Measurements from ENCODE around the gene KANSL2.
"Not testable (repeated sequence)": the region's sequence is repeated elsewhere in the genome, so short reads cannot be mapped to it uniquely, and the experiment has no call there.

The KANSL2 gene, protein sequence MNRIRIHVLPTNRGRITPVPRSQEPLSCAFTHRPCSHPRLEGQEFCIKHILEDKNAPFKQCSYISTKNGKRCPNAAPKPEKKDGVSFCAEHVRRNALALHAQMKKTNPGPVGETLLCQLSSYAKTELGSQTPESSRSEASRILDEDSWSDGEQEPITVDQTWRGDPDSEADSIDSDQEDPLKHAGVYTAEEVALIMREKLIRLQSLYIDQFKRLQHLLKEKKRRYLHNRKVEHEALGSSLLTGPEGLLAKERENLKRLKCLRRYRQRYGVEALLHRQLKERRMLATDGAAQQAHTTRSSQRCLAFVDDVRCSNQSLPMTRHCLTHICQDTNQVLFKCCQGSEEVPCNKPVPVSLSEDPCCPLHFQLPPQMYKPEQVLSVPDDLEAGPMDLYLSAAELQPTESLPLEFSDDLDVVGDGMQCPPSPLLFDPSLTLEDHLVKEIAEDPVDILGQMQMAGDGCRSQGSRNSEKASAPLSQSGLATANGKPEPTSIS

DNA sequence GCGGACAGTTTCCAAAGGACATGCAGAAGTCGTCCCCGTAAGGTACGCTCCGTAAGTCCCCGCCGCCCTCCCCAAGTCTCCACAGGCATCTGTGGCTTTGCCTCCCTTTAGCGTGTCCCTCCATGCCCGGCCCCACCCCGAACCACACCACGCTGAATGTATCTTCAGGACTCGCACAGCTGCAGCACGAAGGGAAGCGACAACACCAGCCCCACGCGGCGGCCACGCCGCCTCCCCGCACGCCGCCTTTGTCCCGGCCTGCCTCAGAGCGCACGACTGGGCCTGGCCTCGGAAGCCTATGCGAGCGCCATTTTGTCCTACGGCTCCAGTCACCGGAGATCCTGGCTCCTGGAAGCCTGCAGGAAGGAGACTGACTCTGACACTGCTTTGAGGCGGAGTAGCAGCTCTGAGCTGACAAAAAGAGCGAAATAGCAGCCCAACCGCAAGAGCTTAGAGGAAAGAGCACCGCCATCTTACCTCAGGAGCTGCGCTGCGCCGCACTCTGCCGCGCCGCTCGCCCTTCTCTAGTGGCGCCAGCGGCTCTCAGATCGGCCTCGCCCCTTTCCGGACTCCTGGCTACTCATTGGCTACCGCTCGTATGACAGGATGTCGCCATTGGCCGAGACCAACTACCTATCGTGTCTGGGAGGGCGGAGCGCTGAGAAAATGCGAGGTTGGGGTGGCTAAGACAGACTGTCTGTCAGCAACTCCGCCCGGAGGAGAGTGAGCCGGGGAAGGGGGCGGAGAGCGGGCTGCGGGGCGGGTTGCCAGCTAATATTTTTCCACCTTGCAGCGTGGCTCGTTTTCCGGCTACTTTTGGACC is at the start of gene KANSL2:
KANSL2 (minus strand) TSS at position 529 of the 823 bp plus-strand sequence. CDS start 606 bp downstream, outside the sequence.
- peak; percentile 99 for DNase-seq (ENCODE audit: low spot score)

DNA sequence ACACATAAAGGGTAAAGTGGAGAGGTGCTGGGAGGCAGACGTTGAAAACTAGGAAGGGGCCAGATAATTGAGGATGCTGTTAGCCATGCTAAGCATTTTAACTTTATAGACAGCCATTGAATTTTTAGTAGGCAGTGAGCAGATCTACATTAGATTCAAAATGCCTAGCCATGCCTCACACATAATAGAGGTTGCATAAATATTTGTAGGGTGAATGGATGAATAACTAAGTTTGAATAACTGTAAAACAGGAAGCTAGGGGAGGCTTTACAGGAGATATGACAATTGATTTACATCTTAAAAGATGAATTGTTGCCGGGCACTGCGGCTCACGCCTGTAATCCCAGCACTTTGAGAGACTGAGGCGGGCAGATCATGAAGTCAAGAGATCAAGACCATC is 46.8 kb upstream of the KANSL2 start:
- no peak for DNase-seq (ENCODE audit: low spot score)

DNA sequence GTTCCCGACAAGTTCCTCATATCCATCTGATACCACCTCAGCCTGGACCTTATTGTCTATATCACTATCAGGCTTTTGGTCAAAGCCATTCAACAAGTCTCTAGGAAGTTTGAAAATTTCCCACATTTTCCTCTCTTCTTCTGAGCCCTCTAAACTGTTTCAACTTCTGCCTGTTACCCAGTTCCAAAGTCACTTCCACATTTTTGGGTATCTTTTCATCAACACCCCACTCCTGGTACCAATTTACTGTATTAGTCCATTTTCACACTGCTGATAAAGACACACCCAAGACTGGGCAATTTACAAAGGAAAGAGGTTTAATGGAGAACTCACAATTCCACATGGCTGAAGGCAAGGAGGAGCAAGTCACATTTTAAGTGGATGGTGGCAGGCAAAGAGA is 38.7 kb upstream of the KANSL2 start:
- DNase-seq (ENCODE audit: low spot score), result not testable (repeated sequence)

DNA sequence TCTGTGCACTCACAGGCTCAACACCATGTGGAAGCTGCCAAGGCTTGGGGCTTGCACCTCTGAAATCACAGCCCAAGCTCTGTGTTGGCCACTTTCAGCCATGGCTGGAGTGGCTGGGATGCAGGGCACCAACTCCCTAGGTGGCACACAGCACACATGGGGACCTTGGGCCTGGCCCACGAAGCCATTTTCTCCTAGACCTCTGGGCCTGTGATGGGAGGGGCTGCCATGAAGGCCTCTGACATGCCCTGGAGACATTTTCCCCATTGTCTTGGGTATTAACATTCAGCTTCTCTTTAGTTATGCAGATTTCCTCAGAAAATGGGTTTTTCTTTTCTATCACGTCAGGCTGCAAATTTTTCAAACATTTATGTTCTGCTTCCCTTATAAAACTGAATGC is 38.1 kb upstream of the KANSL2 start:
- DNase-seq (ENCODE audit: low spot score), result not testable (repeated sequence)

DNA sequence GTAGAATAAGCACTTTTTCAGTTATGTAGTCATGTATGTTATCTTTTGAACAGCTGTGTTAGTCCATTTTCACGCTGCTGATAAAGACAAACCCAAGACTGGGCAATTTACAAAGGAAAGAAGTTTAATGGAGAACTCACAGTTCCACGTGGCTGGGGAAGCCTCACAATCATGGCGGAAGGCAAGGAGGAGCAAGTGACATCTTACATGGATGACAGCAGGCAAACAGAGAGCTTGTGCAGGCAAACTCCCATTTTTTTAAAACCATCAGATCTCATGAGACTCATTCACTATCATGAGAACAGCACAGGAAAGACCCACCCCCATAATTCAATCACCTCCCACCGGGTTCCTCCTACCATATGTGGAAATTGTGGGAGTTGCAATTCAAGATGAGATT is 37.0 kb upstream of the KANSL2 start:
- DNase-seq (ENCODE audit: low spot score), result not testable (repeated sequence)

DNA sequence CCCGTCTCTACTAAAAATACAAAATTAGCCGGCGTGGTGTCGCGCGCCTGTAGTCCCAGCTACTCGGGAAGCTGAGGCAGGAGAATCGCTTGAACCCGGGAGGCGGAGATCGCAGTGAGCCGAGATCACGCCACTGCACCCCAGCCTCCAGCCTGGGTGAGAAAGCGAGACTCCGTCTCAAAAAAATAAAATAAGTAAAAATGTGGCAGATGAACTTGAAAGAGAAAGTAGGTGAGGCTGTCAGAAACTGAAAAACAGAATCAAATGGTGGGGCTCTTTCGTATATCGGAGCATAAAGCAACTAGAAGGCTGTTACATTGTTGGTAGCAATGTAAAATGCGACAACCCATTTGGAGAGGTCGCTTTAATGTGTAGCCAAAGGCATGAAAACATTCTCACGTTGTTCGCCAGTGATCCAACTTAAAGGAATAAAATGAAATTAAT is 35.2 kb upstream of the KANSL2 start:
- peak; percentile 43 for DNase-seq (ENCODE audit: low spot score)

DNA sequence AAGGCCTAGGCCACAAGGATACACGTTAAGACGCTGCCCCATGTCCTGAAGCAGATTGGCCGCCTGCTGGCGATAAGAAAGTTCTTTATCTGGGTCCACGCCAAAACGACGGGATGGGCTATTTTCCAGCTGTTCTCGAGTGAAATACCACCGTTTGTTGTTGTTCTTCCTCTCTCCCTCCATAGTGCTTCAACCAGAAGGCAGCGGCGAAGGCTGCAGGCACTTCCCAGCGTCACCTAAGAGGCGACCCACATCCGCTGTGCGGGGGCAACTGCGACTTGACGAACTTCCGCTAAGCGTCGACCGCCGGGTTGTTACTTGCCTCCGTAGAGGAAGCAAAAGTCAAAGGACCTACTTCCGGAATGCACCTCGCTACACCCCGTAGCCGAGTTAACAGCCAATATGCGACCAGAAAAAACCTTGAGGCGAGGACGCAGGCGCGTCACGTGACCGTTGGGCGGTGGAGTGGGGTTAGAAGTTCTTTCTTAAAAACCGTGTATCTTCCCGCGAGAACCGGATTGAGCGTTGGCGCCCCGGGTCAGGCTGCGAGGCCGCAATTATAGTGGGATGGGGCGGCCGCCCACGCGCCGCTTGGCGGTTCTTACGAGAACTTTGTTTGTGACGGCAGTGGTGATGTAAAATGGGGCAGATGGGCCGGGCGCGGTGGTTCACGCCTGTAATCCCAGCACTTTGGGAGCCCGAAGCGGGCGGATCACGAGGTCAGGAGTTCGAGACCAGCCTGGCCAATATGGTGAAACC is 34.6 kb upstream of the KANSL2 start, which contains the start of gene CCNT1:
CCNT1 (minus strand) TSS at position 215 of the 759 bp plus-strand sequence; CDS start at position 183, 32 bp downstream.
- peak; percentile 100 for DNase-seq (ENCODE audit: low spot score)

DNA sequence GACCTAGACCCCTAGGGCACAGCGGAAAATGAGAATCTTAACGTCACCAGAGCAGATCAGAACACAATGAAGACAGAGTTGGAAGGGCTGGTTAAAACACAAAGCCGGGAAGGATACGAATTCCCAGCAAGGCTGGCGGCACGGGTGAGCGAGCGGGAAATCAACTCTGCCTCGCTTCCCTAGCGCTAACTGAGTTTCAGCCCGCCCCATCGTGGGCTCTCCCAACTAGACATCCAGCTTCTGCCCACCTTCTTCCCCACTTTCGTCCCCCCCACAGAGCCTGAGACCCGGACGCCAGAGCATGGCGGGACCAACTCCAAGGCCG is 34.1 kb upstream of the KANSL2 start:
- DNase-seq (ENCODE audit: low spot score), result no peak

DNA sequence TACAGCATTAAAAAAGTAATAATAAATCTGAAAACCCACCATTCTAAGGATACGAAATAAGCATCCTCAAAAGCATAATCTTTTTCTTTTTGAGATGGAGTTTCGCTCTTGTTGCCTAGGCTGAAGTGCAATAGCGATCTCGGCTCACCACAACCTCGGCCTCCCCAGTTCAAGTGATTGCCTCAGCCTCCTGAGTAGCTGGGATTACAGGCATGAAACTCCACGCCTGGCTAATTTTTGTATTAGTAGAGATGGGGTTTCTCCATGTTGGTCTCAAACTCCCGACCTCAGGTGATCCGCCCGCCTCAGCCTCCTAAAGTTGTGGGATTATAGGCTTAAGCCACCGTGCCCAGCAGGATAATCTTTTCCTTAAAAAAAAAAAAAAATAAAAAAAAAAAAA is 30.2 kb upstream of the KANSL2 start:
- DNase-seq (ENCODE audit: low spot score), result no peak

DNA sequence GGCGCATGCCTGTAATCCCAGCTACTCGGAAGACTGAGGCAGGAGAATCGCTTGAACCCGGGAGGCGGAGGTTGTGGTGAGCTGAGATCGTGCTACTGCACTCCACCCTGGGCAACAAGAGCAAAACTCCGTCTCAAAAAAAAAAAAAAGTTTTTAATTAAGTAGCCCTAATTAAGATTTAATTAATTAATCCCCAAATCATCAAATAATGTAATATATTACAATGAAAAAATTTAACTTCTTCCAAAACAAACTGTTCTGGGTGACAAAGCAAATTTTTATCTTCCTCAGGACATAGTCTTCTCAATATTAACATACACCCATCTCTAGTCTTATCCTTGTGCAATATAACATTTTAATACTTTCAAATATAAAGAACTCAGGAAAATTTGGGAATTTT is 16.8 kb upstream of the KANSL2 start:
- not testable (repeated sequence) for DNase-seq (ENCODE audit: low spot score)

DNA sequence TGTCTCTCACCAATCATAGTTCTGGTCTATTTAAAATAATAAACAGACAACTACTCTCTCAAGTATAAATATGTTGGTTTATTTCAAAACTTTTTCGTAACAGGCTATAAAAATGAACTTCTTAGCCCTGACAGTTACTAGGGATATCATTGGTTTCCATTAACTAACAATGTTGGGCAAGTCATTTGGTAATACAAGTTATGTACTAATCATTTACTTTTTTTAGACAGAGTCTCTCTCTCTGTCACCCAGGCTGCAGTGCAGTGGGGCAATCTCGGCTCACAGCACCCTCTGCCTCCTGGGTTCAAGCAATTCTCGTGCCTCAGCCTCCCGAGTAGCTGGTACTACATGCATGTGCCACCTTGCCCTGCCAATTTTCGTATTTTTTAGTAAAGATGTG is 14.6 kb upstream of the KANSL2 start:
- no peak for DNase-seq (ENCODE audit: low spot score)

DNA sequence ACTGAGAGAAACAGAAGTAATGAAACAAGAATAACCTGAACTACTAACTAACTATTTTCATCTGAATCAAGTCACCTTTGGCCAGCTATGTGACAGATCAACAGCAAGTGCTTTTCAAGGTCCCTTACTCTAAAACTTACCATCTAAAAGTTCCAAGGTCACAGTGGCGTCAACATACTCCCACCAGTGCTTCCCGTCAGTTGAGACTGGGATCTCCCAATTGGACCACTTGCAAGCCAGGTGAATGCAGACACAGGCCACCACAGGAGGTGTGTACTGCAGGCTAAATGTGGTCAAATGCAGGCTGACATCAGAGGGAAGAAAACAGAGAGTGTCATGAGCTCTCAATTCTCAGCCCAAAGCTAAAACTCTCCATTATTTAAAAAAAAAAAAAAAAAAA is 13.8 kb upstream of the KANSL2 start:
- DNase-seq (ENCODE audit: low spot score), result no peak

DNA sequence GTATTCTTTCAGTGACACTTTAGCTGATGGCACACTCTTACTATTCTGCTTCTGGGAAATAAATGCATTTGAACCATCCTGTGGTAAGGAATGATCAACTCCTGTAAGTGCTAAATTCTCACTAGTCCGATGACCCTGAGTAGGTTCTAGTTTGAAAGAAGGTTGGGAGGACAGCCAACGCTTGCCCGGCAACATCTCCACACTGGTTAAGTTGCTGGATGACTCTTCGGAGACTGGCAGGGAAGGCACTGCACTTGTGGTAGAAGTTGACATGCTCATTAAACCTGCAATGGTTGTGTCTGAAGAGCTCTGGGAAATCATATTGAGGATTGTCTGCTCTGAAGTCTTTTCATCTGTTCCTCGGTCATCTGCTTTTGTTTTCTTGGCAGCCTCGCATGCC is 12.0 kb upstream of the KANSL2 start:
- no peak for DNase-seq (ENCODE audit: low spot score)

DNA sequence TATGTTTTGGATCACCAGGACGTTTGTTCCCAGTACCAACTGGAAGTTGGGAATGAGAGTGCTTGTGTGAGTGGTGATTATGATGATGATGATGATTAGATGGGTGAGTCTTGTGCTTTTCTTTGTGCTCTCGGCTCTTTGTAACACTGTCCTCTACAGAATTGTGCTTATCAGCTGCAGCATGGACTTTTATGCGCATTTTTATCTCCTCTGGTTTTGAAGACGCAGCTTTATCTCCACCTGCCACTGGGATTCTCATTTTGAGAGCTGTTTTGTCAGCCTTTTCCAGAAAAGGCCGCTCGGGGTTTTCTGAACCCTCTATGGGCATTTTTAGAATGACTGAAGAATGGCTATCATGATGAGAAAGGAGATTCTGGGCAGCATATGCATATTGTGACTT is 11.5 kb upstream of the KANSL2 start:
- DNase-seq (ENCODE audit: low spot score), result no peak

DNA sequence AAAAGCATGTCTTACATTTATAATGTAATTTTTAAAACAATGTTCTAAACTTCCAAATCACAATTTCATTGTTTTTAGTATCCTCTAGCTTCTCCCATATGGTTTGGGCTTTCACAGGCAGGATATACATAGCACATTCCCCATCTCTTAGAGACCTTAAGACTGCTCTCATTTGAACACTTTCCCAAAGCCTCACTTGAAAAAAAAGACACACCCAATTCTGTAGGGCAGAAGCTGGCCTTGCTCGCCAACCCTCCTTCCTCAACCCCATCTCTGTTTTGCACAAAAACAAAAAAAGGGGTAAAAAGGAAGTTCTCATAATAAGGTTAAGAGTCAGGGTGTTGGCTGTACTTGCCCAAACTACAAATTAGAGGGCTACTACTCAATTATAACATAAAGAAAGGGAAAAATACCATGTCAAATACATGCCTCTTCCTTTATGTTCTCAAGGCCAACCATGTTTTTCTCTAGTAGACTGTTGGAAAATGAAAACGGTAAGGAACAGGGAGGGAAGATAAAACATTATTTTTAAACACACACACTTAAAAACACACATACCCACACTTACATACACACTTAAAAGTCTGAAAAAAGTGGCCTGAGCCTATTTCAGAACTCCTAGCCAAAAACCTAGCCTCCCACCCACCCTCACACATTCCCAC is 9.9 kb upstream of the KANSL2 start:
- DNase-seq (ENCODE audit: low spot score), result no peak

DNA sequence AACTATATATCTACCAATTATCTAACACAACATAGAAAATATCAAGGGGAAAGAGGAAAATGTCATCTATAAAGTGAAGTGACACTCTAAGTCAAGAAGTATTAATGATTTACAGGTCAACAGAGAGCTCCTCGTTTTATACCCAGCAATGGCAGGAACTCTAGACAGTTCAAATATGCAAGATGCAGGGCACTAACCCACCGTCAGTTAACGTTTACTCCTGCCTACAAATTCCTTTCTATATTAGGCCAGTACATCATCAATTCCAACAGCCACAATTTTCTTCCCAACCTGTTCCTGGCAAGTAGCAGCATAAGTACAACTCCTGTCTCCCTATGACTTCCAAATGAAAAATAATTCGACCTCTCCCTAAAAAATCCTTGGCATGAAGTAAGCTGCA is 9.0 kb upstream of the KANSL2 start:
- no peak for DNase-seq (ENCODE audit: low spot score)

DNA sequence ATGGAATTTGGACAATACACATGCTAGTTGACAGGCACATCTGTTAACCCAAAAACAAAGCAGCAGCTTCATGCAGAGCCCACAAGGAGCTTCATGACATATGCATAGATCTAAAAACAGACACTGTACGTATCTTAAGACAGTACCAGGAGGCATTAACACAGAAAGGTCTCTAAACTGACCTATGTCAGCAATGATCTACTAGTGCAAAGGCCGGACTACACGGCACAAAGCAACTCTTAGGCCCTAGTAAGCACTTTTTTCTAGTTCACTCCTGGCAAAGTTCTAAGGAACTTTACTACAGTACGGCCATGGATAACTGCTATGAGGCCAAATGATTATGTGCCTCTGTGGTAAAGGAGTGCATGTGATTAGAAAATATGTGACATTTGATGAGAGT is 8.4 kb upstream of the KANSL2 start:
- no peak for DNase-seq (ENCODE audit: low spot score)

DNA sequence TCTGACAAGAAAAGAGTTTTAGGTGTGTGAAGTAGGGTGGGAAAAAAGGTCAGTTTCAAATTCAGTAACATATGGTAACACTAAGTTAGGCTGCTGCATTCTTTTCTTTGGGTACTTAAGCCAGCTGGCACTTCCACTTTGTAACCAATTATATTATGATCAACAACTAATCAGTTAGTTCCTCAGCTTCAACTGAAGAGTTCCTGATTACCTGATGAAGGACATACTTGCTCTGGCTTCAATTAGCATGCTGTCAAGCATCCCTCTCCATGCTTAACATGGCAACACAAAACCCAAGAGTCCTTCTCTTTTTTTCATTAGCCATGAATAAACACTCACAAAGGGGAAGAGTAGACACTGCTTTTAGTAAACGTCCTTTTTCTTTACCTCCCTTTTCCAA is 6.8 kb upstream of the KANSL2 start:
- no peak for DNase-seq (ENCODE audit: low spot score)

DNA sequence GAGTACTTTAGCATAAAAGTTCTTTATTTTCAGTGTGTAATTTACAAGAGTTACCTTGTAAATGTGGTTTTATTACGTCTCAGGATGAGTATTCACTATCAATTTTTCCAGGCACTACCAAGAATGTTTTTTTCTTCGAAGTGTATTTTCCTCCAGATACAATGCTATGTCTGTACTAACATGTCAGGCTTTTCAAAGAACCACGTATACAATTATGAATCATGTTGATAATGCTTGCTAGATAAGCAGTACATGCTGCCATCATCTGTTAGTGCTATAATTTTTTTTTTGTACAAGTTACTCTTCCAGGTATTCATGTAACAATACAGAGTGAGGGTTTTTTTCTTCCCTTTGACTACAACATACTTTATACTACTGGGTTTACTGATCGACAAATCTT is 5.6 kb upstream of the KANSL2 start:
- no peak for DNase-seq (ENCODE audit: low spot score)

DNA sequence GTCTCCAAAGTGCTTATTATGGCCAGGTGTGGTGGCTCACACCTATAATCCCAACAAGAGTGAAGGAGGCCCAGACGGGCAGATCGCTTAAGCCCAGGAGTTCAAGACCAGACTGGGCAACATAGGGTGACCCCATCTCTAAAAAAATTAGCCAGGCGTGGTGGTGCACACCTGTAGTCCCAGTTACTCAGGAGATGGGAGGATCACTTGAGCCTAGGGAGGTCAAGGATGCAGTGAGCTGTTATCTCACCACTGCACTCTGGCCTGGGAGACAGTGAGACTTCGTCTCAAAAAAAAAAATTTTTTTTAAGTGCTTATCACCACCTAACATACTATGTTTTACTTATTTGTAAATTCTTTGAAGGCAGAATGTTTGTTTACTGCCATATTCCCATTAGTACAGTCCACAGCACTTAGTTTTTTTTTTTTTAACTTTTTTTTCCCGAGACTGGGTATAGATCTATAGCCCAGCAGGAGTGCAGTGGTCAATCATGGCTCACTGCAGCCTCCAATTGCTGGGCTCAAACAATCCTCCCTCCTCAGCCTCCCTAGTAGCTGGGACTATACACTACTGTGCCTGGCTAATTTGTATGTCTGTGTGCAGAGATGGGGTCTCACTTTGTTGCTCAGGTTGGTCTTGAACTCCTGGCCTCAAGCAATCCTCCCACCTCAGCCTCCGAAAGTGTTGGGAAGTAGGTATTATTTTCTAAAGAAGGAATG is 4.7 kb upstream of the KANSL2 start:
- no peak for DNase-seq (ENCODE audit: low spot score)

DNA sequence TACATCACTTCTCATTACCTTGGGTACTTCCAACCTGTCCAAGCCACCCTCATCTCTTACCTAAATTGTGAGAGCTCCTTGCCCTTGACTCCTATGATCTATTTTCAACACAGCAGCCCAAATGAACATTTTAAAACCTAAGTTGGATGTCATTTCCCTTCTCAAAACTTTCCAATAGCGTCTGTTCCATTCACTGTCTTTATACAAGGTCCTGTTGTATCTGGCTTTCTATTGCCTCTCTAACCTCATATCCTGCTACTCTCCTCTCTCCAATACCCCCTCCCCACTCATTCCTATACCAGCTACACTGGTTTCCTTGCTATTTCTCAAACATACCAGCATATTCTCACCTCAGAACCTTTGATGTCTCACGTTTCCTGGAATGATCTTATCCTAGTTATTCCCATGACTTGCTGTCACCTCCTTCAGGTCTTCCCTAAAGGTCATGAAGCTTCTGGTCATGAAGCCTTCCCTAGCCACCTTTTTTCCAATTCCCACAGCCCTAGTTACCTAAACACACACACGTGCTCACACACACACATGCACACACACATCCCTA is 4.1 kb upstream of the KANSL2 start:
- no peak for DNase-seq (ENCODE audit: low spot score)
